ENCODE data around the gene ARFGEF3. TPM values are rescaled to one million over a fixed set of nuclear protein-coding genes. Genes with fewer than 3 reads are reported as not detected.

Gene ARFGEF3
- total and polyA plus RNA-seq, 2 donors (not counting 1 experiment from before 2014, with no cell fraction given), result not detected

DNA sequence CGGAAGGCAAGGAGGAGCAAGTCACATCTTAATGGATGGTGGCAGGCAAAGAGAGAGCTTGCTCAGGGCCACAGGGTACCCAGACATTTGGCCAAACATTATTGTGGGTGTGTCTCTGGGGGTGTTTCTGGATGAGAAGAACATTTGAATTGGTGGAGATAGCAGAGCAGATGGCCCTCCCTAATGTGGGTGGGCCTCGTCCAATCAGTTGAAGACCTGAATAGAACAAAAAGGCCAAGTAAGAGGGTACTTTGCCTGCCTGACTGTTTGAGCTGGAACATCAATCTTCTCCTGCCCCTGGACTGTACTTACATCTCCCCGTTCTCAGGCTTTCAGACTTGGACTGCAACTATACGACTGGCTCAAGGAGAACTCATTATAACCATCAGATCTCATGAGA lies 160.2 kb downstream of the ARFGEF3 start:
- H3K79me2 ChIP-seq (ENCODE audit: control insufficient read depth, insufficient read depth, low read length), result no peaks in the 10 kb centered on the region
- H3K4me3 ChIP-seq (ENCODE audit: control extremely low read depth in 1 of 5, extremely low read depth in 1 of 5, insufficient read depth in 1 of 5, low read depth in 2 of 5, low read length in 4 of 5), result no peak overlapping the region
- H3K27ac Mint-ChIP-seq, result no peak overlapping the region
- no peaks in the 10 kb centered on the region for H3K9me3 Mint-ChIP-seq (ENCODE audit: insufficient read depth)
- H3K36me3 ChIP-seq (replicated peaks in 1 of 2; ENCODE audit: control extremely low read depth in 1 of 2, control insufficient read depth in 1 of 2, extremely low read depth in 1 of 2, insufficient read depth in 2 of 2, low read length in 1 of 2), result no peaks in the 10 kb centered on the region
- ChIA-PET CTCF (no interaction called here), POLR2A (no interaction called here)
- intact Hi-C loops (cut with micrococcal nuclease), result no loop called here
- no peaks in the 10 kb centered on the region for H3K27me3 ChIP-seq (replicated peaks in 1 of 4; ENCODE audit: control extremely low read depth in 1 of 4, control insufficient read depth in 3 of 4, insufficient read depth in 4 of 4, low read length in 3 of 4)
- H3K4me2 ChIP-seq (replicated peaks; ENCODE audit: low read depth, low read length, poor library complexity, severe bottlenecking), result no peak overlapping the region
- H2AFZ ChIP-seq (ENCODE audit: insufficient read depth, low read depth, low read length, poor library complexity, severe bottlenecking), result no peak overlapping the region
- ATAC-seq (ENCODE audit: low read depth), result no peak
- H3K9me3 ChIP-seq (ENCODE audit: control extremely low read depth in 1 of 3, control insufficient read depth in 2 of 3, insufficient read depth in 1 of 3, low read length in 2 of 3), result no peaks in the 10 kb centered on the region
- no peak overlapping the region for H3K27ac ChIP-seq (ENCODE audit: low read length in 2 of 2)
- H3K27me3 Mint-ChIP-seq, result peaks cover 29% of the 10 kb centered on the region
- H4K20me1 ChIP-seq (ENCODE audit: control insufficient read depth, insufficient read depth, low read length, poor library complexity, severe bottlenecking), result no peaks in the 10 kb centered on the region
- no peak overlapping the region for H3K4me3 Mint-ChIP-seq
- no peaks in the 10 kb centered on the region for H3K4me1 Mint-ChIP-seq
- TF ChIP-seq, protein P1, sequence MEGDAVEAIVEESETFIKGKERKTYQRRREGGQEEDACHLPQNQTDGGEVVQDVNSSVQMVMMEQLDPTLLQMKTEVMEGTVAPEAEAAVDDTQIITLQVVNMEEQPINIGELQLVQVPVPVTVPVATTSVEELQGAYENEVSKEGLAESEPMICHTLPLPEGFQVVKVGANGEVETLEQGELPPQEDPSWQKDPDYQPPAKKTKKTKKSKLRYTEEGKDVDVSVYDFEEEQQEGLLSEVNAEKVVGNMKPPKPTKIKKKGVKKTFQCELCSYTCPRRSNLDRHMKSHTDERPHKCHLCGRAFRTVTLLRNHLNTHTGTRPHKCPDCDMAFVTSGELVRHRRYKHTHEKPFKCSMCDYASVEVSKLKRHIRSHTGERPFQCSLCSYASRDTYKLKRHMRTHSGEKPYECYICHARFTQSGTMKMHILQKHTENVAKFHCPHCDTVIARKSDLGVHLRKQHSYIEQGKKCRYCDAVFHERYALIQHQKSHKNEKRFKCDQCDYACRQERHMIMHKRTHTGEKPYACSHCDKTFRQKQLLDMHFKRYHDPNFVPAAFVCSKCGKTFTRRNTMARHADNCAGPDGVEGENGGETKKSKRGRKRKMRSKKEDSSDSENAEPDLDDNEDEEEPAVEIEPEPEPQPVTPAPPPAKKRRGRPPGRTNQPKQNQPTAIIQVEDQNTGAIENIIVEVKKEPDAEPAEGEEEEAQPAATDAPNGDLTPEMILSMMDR (IDR thresholded peaks at IDR 0.05), result no peak
- no peak for TF ChIP-seq EZH2 (IDR thresholded peaks at IDR 0.05; ENCODE audit: borderline replicate concordance, insufficient read depth, low read depth, low read length, poor library complexity, severe bottlenecking)
- WGBS (ENCODE audit: insufficient coverage), result 97% methylated on average over 4 of the region's 4 CpGs
- H3K9ac ChIP-seq (ENCODE audit: low read length), result no peak overlapping the region
- H3K4me1 ChIP-seq (ENCODE audit: control insufficient read depth in 2 of 2, insufficient read depth in 2 of 2, low read length in 2 of 2), result no peaks in the 10 kb centered on the region
- DNase-seq, result no peak

DNA sequence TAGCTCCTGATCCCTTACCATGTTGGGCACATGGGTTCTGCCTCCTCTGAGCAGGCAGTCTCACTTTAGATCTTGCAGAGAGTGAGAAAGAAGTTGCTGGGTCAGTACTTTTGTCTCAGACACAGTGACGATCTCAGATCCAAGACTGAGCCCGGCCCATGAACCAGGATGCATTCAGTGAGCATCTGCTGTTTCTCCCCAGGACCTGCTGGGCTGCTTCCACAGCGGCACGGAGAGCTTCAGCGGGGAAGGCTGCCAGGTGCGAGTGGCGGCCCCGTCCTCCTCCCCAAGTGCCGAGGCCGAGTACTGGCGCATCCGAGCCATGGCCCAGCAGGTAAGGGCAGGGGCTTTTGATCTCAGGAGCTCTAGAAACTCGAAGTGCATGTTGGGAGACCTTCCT lies 162.1 kb downstream of the ARFGEF3 start:
- Mint-ChIP-seq H3K4me3 (no peak overlapping the region), H3K9me3 (ENCODE audit: insufficient read depth) (no peaks in the 10 kb centered on the region), H3K27me3 (peaks cover 24% of the 10 kb centered on the region), H3K4me1 (no peaks in the 10 kb centered on the region), H3K27ac (no peak overlapping the region)
- TF ChIP-seq, protein P1 (IDR thresholded peaks at IDR 0.05), result no peak
- no peak for TF ChIP-seq EZH2 (IDR thresholded peaks at IDR 0.05; ENCODE audit: borderline replicate concordance, insufficient read depth, low read depth, low read length, poor library complexity, severe bottlenecking)
- no peaks in the 10 kb centered on the region for H3K27me3 ChIP-seq (replicated peaks in 1 of 4; ENCODE audit: control extremely low read depth in 1 of 4, control insufficient read depth in 3 of 4, insufficient read depth in 4 of 4, low read length in 3 of 4)
- no peaks in the 10 kb centered on the region for H3K9me3 ChIP-seq (ENCODE audit: control extremely low read depth in 1 of 3, control insufficient read depth in 2 of 3, insufficient read depth in 1 of 3, low read length in 2 of 3)
- H4K20me1 ChIP-seq (ENCODE audit: control insufficient read depth, insufficient read depth, low read length, poor library complexity, severe bottlenecking), result no peaks in the 10 kb centered on the region
- H3K9ac ChIP-seq (ENCODE audit: low read length), result no peak overlapping the region
- POLR2A ChIA-PET, result no interaction called here
- H3K79me2 ChIP-seq (ENCODE audit: control insufficient read depth, insufficient read depth, low read length), result no peaks in the 10 kb centered on the region
- H3K27ac ChIP-seq (ENCODE audit: low read length in 2 of 2), result no peak overlapping the region
- H3K36me3 ChIP-seq (replicated peaks in 1 of 2; ENCODE audit: control extremely low read depth in 1 of 2, control insufficient read depth in 1 of 2, extremely low read depth in 1 of 2, insufficient read depth in 2 of 2, low read length in 1 of 2), result no peaks in the 10 kb centered on the region
- H3K4me2 ChIP-seq (replicated peaks; ENCODE audit: low read depth, low read length, poor library complexity, severe bottlenecking), result no peak overlapping the region
- H2AFZ ChIP-seq (ENCODE audit: insufficient read depth, low read depth, low read length, poor library complexity, severe bottlenecking), result no peak overlapping the region
- no peaks in the 10 kb centered on the region for H3K4me1 ChIP-seq (ENCODE audit: control insufficient read depth in 2 of 2, insufficient read depth in 2 of 2, low read length in 2 of 2)
- ATAC-seq (ENCODE audit: low read depth) (no peak), DNase-seq (no peak)
- no peak overlapping the region for H3K4me3 ChIP-seq (ENCODE audit: control extremely low read depth in 1 of 5, extremely low read depth in 1 of 5, insufficient read depth in 1 of 5, low read depth in 2 of 5, low read length in 4 of 5)
- intact Hi-C loops (cut with micrococcal nuclease), result no loop called here
- 91% methylated on average over 13 of the region's 13 CpGs for WGBS (ENCODE audit: insufficient coverage)
- CTCF ChIA-PET, result no interaction called here
